RCC 7860 (cell line): ENCODE results near the gene TAF4.
"Not testable (repeated sequence)": the region's sequence is repeated elsewhere in the genome, so short reads cannot be mapped to it uniquely, and the experiment has no call there.

Source experiments
- DNase-seq: peaks from one replicate; pipeline ENCODE4 v3.0.0-alpha.2; 2015; ENCODE audit warnings: low spot score
- FAIRE-seq: peaks from 2 replicates; lab custom pipeline; 2012; peaks lifted over from hg19 to GRCh38; lab: Jason Lieb, UNC

TAF4 gene

DNA sequence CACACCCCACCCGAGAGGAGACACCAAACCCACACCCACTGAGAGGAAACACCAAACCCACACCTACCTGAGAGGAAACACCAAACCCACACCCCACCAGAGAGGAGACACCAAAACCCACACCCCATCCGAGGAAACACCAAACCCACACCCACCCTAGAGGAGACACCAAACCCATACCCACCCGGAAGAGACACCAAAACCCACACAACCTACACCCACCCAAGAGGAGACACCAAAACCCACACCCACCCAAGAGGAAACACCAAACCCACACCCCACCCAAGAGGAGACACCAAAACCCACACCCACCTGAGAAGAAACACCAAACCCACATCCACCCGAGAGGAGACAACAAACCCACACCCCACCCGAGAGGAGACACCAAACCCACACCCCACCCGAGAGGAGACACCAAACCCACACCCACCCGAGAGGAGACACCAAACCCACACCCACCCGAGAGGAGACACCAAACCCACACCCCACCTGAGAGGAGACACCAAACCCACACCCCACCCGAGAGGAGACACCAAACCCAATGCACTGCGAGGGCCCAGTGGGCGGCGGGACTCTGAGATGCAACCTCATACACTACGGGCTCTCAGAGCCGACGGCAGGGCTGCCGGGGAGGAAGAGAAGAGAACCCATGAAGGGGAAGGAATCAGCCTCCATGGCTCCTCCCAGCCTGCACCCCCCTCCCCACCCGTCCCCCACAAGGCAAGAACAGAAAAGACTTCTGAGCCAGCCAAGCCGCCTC, 83.3 kb downstream of the TAF4 start:
- FAIRE-seq (no peak), DNase-seq (no peak)

DNA sequence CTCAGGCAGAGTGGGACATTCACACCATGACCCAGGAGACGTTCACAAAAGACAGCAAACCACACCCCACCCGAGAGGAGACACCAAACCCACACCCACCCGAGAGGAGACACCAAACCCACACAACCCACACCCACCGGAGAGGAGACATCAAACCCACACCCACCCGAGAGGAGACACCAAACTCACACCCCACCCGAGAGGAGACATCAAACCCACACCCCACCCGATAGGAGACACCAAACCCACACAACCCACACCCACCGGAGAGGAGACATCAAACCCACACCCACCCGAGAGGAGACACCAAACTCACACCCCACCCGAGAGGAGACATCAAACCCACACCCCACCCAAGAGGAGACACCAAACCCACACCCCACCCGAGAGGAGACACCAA, 84.0 kb downstream of the TAF4 start:
- FAIRE-seq, DNase-seq: not testable (repeated sequence)

GRCh38 chr20:61980647-61981583, 84.8 kb downstream of the TAF4 start:
- DNase-seq (peak; percentile 29), FAIRE-seq (no peak)

GRCh38 chr20:61979701-61980635, 85.7 kb downstream of the TAF4 start:
- DNase-seq (no peak), FAIRE-seq (no peak)

DNA sequence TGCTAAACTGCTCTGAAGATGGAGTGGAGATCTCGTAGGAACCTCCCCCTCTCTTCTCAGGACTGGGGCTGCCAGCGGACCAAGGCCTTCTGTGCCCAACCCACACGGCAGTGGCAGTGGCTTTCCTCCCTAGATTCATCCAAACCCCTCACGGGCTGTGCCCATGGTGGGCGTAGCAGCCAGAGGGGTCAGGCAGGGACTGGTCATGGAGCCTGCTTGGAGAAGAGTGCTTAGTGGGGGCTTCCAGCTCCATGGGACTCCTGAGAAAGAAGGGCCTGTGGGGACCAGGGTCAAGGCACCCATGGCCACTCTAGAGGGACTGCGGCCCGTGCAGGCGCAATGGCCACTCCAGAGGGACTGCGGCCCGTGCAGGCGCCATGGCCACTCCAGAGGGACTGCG, 86.6 kb downstream of the TAF4 start:
- no peak for FAIRE-seq
- no peak for DNase-seq

GRCh38 chr20:61978491-61978890, 87.2 kb downstream of the TAF4 start:
- FAIRE-seq = no peak

DNA sequence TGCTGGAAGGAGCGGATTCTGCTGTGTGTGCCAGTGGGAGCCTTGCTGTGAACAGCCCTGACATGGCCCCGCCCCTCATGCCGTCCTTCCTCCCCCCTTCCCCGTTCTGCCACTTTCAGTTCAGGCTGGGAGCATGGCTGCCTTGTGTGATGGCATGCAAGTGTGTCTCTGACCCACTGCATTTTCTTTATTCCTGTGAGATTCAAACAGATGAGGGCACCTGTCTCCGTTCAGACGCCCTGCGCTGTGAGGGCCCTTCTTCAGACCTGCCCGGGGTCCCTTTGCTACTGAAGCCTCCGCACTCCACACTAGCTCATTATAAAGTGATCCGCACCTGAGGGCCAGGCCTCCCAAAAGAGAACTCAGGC, 88.3 kb downstream of the TAF4 start:
- no peak for DNase-seq
- no peak for FAIRE-seq

More at GRCh38 chr20:61978491-61978890, 87.2 kb downstream of the TAF4 start:
- no peak for DNase-seq

GRCh38 chr20:61976644-61977418, 88.8 kb downstream of the TAF4 start:
- no peak for DNase-seq
- no peak for FAIRE-seq

DNA sequence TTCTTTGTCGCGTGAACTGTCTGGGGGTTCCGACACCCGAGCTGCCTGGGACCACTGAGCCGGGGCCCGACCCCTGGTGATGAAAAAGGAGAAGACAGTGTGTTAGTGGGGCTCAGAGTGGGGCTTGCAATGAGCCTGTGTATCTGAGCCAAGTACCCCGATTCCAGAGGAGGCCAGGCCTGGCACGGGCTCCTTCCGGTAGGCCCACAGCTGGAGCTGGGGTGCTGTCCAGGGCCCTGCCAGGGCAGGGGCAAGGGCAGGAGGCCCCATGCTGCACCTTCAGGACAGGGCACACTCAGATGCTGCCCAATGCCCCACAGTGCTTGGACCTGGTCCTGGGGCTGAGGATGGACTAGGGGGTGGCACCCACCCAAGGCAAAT, 89.4 kb downstream of the TAF4 start:
- FAIRE-seq = no peak
- DNase-seq = no peak

DNA sequence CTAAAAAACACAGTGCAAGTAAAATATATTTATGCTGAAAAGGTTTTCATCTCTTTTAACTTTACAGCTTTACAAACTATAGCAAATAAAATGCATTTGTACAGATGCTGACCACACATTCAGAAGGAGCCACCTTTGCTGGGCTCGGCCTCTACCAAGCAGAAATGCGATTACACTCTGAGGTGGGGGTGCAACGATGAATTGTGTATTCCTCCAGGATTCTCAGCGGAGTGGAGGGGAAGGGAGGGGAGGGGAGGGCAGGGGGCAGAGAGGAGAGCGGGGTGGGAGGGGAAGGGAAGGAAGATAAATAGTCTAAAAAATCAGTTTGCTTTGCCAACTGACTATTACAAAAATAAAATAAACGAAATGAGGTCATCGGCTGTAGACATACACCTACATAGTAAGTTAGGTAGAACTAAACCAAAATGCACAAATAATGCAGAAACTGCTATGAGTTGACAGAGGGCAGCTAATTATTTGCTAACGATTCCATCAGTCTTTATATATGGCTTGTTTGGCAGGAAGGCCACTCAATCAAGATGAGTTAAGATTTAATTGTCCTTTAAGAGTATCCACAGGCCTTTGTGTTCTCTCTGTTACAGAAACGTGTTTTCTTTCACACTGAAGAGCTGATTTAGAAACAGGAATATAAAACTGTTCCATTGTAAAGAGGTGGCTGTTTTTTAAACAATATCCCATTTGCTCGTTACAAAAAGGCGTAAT, 90.1 kb downstream of the TAF4 start:
- FAIRE-seq = no peak

GRCh38 chr20:61974357-61974665, 91.4 kb downstream of the TAF4 start:
- DNase-seq = no peak
- no peak for FAIRE-seq

More for the DNA sequence above, 90.1 kb downstream of the TAF4 start:
- no peak for DNase-seq

GRCh38 chr20:61973515-61974356, 91.9 kb downstream of the TAF4 start:
- no peak for DNase-seq

GRCh38 chr20:61972636-61973508, 92.8 kb downstream of the TAF4 start:
- no peak for FAIRE-seq

More at GRCh38 chr20:61973515-61974356, 91.9 kb downstream of the TAF4 start:
- FAIRE-seq = no peak

GRCh38 chr20:61971595-61971994, 94.1 kb downstream of the TAF4 start:
- not testable (repeated sequence) for FAIRE-seq, DNase-seq

More at GRCh38 chr20:61972636-61973508, 92.8 kb downstream of the TAF4 start:
- no peak for DNase-seq

DNA sequence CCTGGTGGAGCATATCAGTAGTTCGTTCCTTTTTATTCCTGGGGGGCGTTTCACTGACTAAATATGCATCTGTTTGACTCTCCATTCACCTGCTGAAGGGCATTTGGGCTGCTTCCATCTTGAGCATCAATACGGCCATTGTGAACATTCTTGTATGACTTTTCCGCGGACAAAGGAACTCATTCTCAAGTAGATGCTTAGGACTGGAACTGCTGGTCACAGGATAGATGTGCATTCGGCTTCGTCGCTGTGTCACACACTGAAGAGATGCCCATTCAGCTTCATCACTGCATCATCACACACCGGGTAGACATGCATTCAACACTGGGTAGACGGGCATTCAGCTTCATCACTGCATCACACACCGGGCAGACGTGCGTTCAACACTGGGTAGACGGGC, 95.3 kb downstream of the TAF4 start:
- FAIRE-seq (no peak), DNase-seq (no peak)

DNA sequence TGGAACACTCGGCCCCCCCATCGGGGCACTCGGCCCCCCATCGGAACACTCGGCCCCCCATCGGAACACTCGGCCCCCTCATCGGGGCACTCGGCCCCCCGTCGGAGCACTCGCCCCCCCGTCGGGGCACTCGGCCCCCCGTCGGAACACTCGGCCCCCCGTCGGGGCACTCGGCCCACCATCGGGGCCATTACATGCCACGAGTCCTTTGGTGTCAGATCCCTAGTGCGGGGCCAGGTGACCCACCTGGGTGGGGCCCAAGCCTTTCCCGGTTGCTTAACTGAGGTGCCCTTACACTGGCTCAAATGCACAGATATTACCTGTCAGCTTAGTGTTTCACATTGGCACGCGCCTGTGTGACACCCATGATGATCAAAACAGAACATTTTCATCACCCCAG, 95.9 kb downstream of the TAF4 start:
- no peak for DNase-seq

GRCh38 chr20:61968932-61969331, 96.7 kb downstream of the TAF4 start:
- FAIRE-seq = no peak

More for the DNA sequence above, 95.9 kb downstream of the TAF4 start:
- FAIRE-seq = no peak

More at GRCh38 chr20:61968932-61969331, 96.7 kb downstream of the TAF4 start:
- peak; percentile 1 for DNase-seq
